ENCODE results near the gene LGALS4. TPM values are rescaled to one million over a fixed set of nuclear protein-coding genes. Genes with fewer than 3 reads are reported as not detected.
"Not testable (repeated sequence)": the region's sequence is repeated elsewhere in the genome, so short reads cannot be mapped to it uniquely, and the experiment has no call there.

The LGALS4 gene
- polyA plus RNA-seq, 4 donors: 1.1 to 2.1 (median 1.5) TPM

- DNase-seq (ENCODE audit: low read depth in 4 of 4, low spot score in 3 of 4): no peak
These were observed 30.5 kb upstream of the LGALS4 start for GRCh38 chr19:38843175-38843758.

- no peak for DNase-seq (ENCODE audit: low read depth in 4 of 4, low spot score in 3 of 4)
These were observed 29.9 kb upstream of the LGALS4 start for GRCh38 chr19:38842439-38843174.

- no peak for DNase-seq (ENCODE audit: low read depth in 4 of 4, low spot score in 3 of 4)
These were observed 29.2 kb upstream of the LGALS4 start for GRCh38 chr19:38841787-38842438.

- no peak for DNase-seq (ENCODE audit: low read depth in 4 of 4, low spot score in 3 of 4)
These were observed 28.5 kb upstream of the LGALS4 start for GRCh38 chr19:38841180-38841766.

- DNase-seq (ENCODE audit: low read depth in 4 of 4, low spot score in 3 of 4): no peak
These were observed 27.8 kb upstream of the LGALS4 start for GRCh38 chr19:38840583-38840968.

- no peak for DNase-seq (ENCODE audit: low read depth in 4 of 4, low spot score in 3 of 4)
These were observed 27.3 kb upstream of the LGALS4 start for GRCh38 chr19:38839816-38840582.

GRCh38 chr19:38838986-38839761 is 26.4 kb upstream of the LGALS4 start:
- DNase-seq (ENCODE audit: low read depth in 4 of 4, low spot score in 3 of 4): no peak

GRCh38 chr19:38838208-38838985 is 25.7 kb upstream of the LGALS4 start:
- DNase-seq (ENCODE audit: low read depth in 4 of 4, low spot score in 3 of 4): no peak

GRCh38 chr19:38837656-38838121 is 24.9 kb upstream of the LGALS4 start:
- DNase-seq (ENCODE audit: low read depth in 4 of 4, low spot score in 3 of 4): no peak

- DNase-seq (ENCODE audit: low read depth in 4 of 4, low spot score in 3 of 4): no peak
These were observed 24.4 kb upstream of the LGALS4 start for GRCh38 chr19:38836983-38837626.

- no peak for DNase-seq (ENCODE audit: low read depth in 4 of 4, low spot score in 3 of 4)
These were observed 23.6 kb upstream of the LGALS4 start for GRCh38 chr19:38836159-38836982.

GRCh38 chr19:38834590-38834989 is 21.8 kb upstream of the LGALS4 start:
- DNase-seq (ENCODE audit: low read depth in 4 of 4, low spot score in 3 of 4): no peak

- DNase-seq (ENCODE audit: low read depth in 4 of 4, low spot score in 3 of 4): no peak
These were observed 21.4 kb upstream of the LGALS4 start for GRCh38 chr19:38834104-38834490.

- DNase-seq (ENCODE audit: low read depth in 4 of 4, low spot score in 3 of 4): no peak
These were observed 20.3 kb upstream of the LGALS4 start for GRCh38 chr19:38833092-38833425.

- DNase-seq (ENCODE audit: low read depth in 4 of 4, low spot score in 3 of 4): peak in 2 of 4 donors; percentile 38 to 47
These were observed 18.4 kb upstream of the LGALS4 start for GRCh38 chr19:38831142-38831605.

GRCh38 chr19:38830039-38830733 is 17.4 kb upstream of the LGALS4 start:
- DNase-seq (ENCODE audit: low read depth in 4 of 4, low spot score in 3 of 4): no peak

GRCh38 chr19:38829203-38829602 is 16.5 kb upstream of the LGALS4 start:
- not testable (repeated sequence) for DNase-seq (ENCODE audit: low read depth in 4 of 4, low spot score in 3 of 4)

Data from right renal pelvis (tissue), 4 donors.